Neural progenitor cell (in vitro differentiated cells): Measurements from ENCODE around the gene MYO15A. TPM values are rescaled to one million over a fixed set of nuclear protein-coding genes. Genes with fewer than 3 reads are reported as not detected.

Experiments
- DNase-seq: peaks from one replicate; pipeline ENCODE4 v3.0.0-alpha.2; 2016; ENCODE audit warnings: low spot score
- H2AFZ ChIP-seq: fragments of 200-600 bp; sonication (generic); replicated peaks from 2 replicates; pipeline ENCODE4 v1.6.1; 2016; ENCODE audit warnings: antibody characterized with exemption
- H3F3A ChIP-seq: fragments of 200-600 bp; sonication (generic); 2 replicates; pipeline ENCODE4 v1.6.1; 2016; ENCODE audit warnings: antibody characterized with exemption, low read depth
- H3K27ac ChIP-seq: fragments of 200-600 bp; sonication (generic); 2 replicates; pipeline ENCODE4 v1.5.1; 2016; ENCODE audit warnings: mild to moderate bottlenecking
- H3K27me3 ChIP-seq: fragments of 200-600 bp; sonication (generic); 2 replicates; pipeline ENCODE4 v1.6.1; 2016; ENCODE audit warnings: mild to moderate bottlenecking, moderate library complexity
- H3K36me3 ChIP-seq: fragments of 200-600 bp; sonication (generic); 2 replicates; pipeline ENCODE4 v1.5.1; 2016
- H3K4me1 ChIP-seq: fragments of 200-600 bp; sonication (generic); 2 replicates; pipeline ENCODE4 v1.6.1; 2016; ENCODE audit warnings: mixed run types
- H3K4me2 ChIP-seq: fragments of 200-600 bp; sonication (generic); 2 replicates; pipeline ENCODE4 v1.6.1; 2016
- H3K4me3 ChIP-seq: fragments of 200-600 bp; sonication (generic); 2 replicates; pipeline ENCODE4 v1.5.1; 2016
- H3K79me2 ChIP-seq: fragments of 200-600 bp; sonication (generic); 2 replicates; pipeline ENCODE4 v1.6.1; 2016; ENCODE audit warnings: low read depth
- H3K9ac ChIP-seq: fragments of 200-600 bp; sonication (generic); 2 replicates; pipeline ENCODE4 v1.6.1; 2016
- H3K9me3 ChIP-seq: fragments of 200-600 bp; sonication (generic); 2 replicates; pipeline ENCODE4 v1.5.1; 2016; ENCODE audit warnings: low read depth
- H4K20me1 ChIP-seq: fragments of 200-600 bp; sonication (generic); 2 replicates; pipeline ENCODE4 v1.6.1; 2016; ENCODE audit warnings: low read depth
- H3K27ac Mint-ChIP-seq: 3 replicates; pipeline ENCODE4 v1.8.0; 2021; ENCODE audit warnings: mixed read lengths
- H3K27me3 Mint-ChIP-seq: 2 replicates; pipeline ENCODE4 v1.8.0; 2022; ENCODE audit warnings: low read depth, mild to moderate bottlenecking, inconsistent platforms, moderate library complexity, mixed read lengths; ENCODE audit not compliant: insufficient read depth
- H3K36me3 Mint-ChIP-seq: 3 replicates; pipeline ENCODE4 v1.8.0; 2021; ENCODE audit warnings: mixed read lengths
- H3K4me1 Mint-ChIP-seq: 3 replicates; pipeline ENCODE4 v1.8.0; 2021; ENCODE audit warnings: mixed read lengths
- H3K4me3 Mint-ChIP-seq: 3 replicates; pipeline ENCODE4 v1.8.0; 2021; ENCODE audit warnings: mild to moderate bottlenecking, moderate library complexity, mixed read lengths
- H3K9me3 Mint-ChIP-seq: 3 replicates; pipeline ENCODE4 v1.8.0; 2020; ENCODE audit warnings: mixed read lengths
- CTCF ChIP-seq: fragments of 200-600 bp; sonication (generic); IDR thresholded peaks from 2 replicates; pipeline ENCODE4 v1.5.1; 2017; ENCODE audit warnings: antibody characterized with exemption, mild to moderate bottlenecking
- EZH2 ChIP-seq: fragments of 200-600 bp; sonication (generic); IDR thresholded peaks from 2 replicates; pipeline ENCODE4 v1.6.1; 2017; ENCODE audit warnings: antibody characterized with exemption, mild to moderate bottlenecking, moderate library complexity
- EZH2phosphoT487 ChIP-seq: fragments of 200-600 bp; sonication (generic); IDR thresholded peaks from 2 replicates; pipeline ENCODE4 v1.6.1; 2017; ENCODE audit warnings: antibody characterized with exemption
- total RNA-seq: library from RNA; depleted of rRNA; stranded (reverse); fragments of >200 nt; gene quantifications from 2 replicates; pipeline ENCODE4 v1.2.3, GENCODE V29; 2015; ENCODE audit warnings: low replicate concordance

MYO15A gene
- total RNA-seq, 1 donor from 2014 or later, result 1.2 TPM

GRCh38 chr17:18195246-18195645 lies 86.7 kb downstream of the MYO15A start:
- DNase-seq, result no peak
- H4K20me1 ChIP-seq, result peaks cover 91% of the 10 kb centered on the region
- H3K36me3 Mint-ChIP-seq, result peaks cover 45% of the 10 kb centered on the region
- H3K4me1 ChIP-seq, result no peaks in the 10 kb centered on the region
- H2AFZ ChIP-seq, result no peak overlapping the region
- no peak overlapping the region for H3K9ac ChIP-seq
- no peaks in the 10 kb centered on the region for H3K9me3 ChIP-seq
- no peak overlapping the region for H3K4me3 Mint-ChIP-seq
- TF ChIP-seq EZH2 (no peak), CTCF (no peak), EZH2phosphoT487 (no peak)
- H3K27me3 ChIP-seq, result no peaks in the 10 kb centered on the region
- no peaks in the 10 kb centered on the region for H3K9me3 Mint-ChIP-seq
- no peak overlapping the region for H3K27ac Mint-ChIP-seq
- no peak overlapping the region for H3K4me2 ChIP-seq
- H3K4me1 Mint-ChIP-seq, result peaks cover 10% of the 10 kb centered on the region
- no peak overlapping the region for H3K4me3 ChIP-seq
- no peaks in the 10 kb centered on the region for H3K27me3 Mint-ChIP-seq
- H3K27ac ChIP-seq, result no peak overlapping the region
- peaks cover 18% of the 10 kb centered on the region for H3K36me3 ChIP-seq
- H3K79me2 ChIP-seq, result peaks cover 91% of the 10 kb centered on the region
- no peaks in the 10 kb centered on the region for H3F3A ChIP-seq

GRCh38 chr17:18197535-18198194 lies 89.1 kb downstream of the MYO15A start:
- H3K79me2 ChIP-seq, result peaks cover 89% of the 10 kb centered on the region

GRCh38 chr17:18198530-18198929 lies 90.0 kb downstream of the MYO15A start:
- H4K20me1 ChIP-seq, result peaks cover 88% of the 10 kb centered on the region
- peaks cover 88% of the 10 kb centered on the region for H3K79me2 ChIP-seq
- no peak overlapping the region for H3K9ac ChIP-seq
- no peak overlapping the region for H2AFZ ChIP-seq
- no peak overlapping the region for H3K4me2 ChIP-seq
- TF ChIP-seq EZH2 (no peak), CTCF (no peak), EZH2phosphoT487 (no peak)
- H3F3A ChIP-seq, result no peaks in the 10 kb centered on the region
- Mint-ChIP-seq H3K27ac (no peak overlapping the region), H3K9me3 (no peaks in the 10 kb centered on the region), H3K27me3 (peaks cover 4% of the 10 kb centered on the region), H3K4me1 (peaks cover 7% of the 10 kb centered on the region), H3K4me3 (no peak overlapping the region), H3K36me3 (peaks cover 53% of the 10 kb centered on the region)
- no peak overlapping the region for H3K4me3 ChIP-seq
- no peak overlapping the region for H3K27ac ChIP-seq
- no peaks in the 10 kb centered on the region for H3K4me1 ChIP-seq
- H3K9me3 ChIP-seq, result no peaks in the 10 kb centered on the region
- no peak for DNase-seq
- H3K36me3 ChIP-seq, result peaks cover 18% of the 10 kb centered on the region
- H3K27me3 ChIP-seq, result no peaks in the 10 kb centered on the region

More at GRCh38 chr17:18197535-18198194, 89.1 kb downstream of the MYO15A start:
- Histone ChIP-seq H3K27me3 (no peaks in the 10 kb centered on the region), H3K9ac (no peak overlapping the region), H4K20me1 (peaks cover 88% of the 10 kb centered on the region), H3K27ac (no peak overlapping the region), H3K36me3 (peaks cover 18% of the 10 kb centered on the region), H3K4me1 (no peaks in the 10 kb centered on the region), H3F3A (no peaks in the 10 kb centered on the region), H3K4me2 (no peak overlapping the region), H3K4me3 (no peak overlapping the region), H3K9me3 (no peaks in the 10 kb centered on the region), H2AFZ (no peak overlapping the region)
- no peak for TF ChIP-seq EZH2phosphoT487
- TF ChIP-seq EZH2, result no peak
- no peak for TF ChIP-seq CTCF
- Mint-ChIP-seq H3K36me3 (peaks cover 49% of the 10 kb centered on the region), H3K27ac (no peak overlapping the region), H3K9me3 (no peaks in the 10 kb centered on the region), H3K4me3 (no peak overlapping the region), H3K27me3 (peaks cover 4% of the 10 kb centered on the region), H3K4me1 (peaks cover 7% of the 10 kb centered on the region)
- no peak for DNase-seq
